NCI-H524 (cell line): ENCODE data around the gene LCP1.
A peak's percentile ranks its signal among the peaks of the same experiment; 100 is the strongest.
"Not testable (repeated sequence)": the region's sequence is repeated elsewhere in the genome, so short reads cannot be mapped to it uniquely, and the experiment has no call there.

Experiments
- DNase-seq, 2 experiments: peaks; one replicate each; lab custom pipeline; 2025; lab: John Stamatoyannopoulos, UW

Gene LCP1

GRCh38 chr13:46181840-46182490 is at the start of gene LCP1:
Gene LCP1, minus strand, starts transcription at chr13:46182177. Its CDS starts 22,515 bp downstream, at chr13:46159662.
- no peak for DNase-seq

DNA sequence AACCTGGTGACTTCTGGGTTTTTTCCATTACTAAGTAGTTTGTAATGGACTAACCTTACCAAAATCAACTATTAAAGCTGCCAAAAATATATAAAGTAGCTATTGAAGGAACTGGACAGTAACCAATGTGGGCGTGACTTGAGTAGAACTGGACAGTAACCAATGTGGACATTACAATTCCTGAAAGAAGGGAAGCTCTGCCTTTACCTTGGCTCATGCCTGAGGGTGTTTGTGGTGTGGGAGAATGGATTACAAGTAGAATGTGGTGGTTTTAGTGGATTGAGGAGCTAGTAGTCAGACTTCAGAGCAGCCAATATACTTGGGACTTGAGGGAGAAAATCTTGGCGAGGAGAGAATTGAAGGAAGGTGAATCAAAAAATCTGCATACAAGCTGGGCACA is 47.3 kb upstream of the LCP1 start:
- no peak for DNase-seq

DNA sequence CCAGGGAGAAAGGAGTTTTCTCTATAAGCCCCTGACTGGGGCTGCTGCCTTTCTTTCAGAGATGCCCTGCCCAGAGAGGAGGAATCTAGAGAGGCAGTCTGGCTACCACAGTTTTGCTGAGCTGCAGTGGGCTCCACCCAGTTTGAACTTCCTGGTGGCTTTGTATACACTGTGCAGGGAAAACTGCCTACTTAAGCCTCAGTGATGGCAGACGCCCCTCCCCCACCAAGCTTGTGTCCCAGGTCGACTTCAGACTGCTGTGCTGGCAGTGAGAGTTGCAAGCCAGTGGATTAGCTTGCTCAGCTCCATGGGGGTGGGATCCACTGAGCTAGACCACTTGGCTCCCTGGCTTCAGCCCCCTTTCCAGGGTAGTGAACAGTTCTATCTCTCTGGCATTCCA is 38.3 kb upstream of the LCP1 start:
- DNase-seq: not testable (repeated sequence)

DNA sequence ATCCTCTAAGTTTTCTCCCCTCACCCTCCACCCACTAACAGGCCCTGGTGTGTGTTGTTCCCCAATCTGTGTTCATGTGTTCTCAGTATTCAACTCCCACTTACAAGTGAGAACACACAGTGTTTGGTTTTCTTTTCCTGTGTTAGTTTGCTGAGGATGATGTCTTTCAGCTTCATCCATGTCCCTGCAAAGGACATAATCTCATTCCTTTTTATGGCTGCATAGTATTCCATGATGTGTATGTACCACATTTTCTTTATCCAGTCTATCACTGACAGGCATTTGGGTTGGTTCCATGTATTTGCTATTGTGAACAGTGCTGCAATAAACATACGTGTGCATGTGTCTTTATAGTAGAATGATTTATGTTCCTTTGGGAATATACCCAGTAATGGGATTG is 32.8 kb upstream of the LCP1 start:
- DNase-seq: not testable (repeated sequence)

- no peak for DNase-seq
Observed at GRCh38 chr13:46213242-46213641, 31.3 kb upstream of the LCP1 start.

DNA sequence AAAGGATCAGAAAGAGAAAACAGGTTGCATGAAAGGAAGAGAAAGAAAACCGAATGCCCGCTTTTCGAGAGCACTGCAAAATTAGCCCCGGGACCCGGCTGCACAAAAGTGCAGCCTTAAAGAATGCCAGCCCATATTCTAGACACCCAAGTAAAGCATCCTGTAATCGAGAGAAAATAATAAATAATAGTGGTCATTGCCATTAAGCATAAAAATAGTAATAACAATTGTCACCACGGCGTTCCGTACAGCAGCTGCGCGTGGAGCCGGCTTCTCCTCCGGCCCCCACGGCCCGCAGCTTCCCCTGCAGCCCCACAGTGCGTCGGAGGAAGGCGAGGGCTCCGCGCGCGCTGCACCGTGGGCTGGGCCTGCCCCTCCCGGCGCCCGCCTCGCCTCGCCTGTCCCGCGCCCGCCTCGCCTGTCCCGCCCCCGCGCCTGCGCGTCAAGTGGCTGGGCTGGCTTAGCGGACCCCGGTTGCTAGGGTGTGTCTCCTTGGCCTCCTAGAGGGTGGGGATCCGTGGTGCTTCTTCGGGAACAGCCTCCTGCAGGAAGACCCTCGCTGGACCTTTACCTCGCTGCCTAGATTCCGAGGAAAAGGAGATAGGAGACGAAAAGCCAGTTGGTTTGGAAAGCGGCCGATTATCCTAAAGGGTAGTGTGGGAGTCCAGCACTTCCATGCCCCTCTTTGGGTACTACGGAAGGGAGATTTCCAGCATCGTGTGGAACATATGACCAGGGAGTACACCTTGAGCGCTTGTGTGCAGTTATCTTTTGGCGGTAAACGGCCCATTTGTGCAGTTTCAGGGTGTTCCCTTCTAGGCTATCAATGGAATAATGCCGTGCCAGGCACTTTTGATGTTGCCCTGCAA is 29.7 kb upstream of the LCP1 start, which contains the start of gene LRRC63:
LRRC63 (plus strand) TSS at position 446 of the 869 bp plus-strand sequence. CDS start 1,107 bp downstream, outside the sequence.
- peak; percentile 64 to 76 for DNase-seq

- DNase-seq: peak in 1 of 2 experiments; percentile 14
Observed at GRCh38 chr13:46211116-46211482, 29.1 kb upstream of the LCP1 start.

GRCh38 chr13:46210362-46211083 is 28.5 kb upstream of the LCP1 start:
- DNase-seq: no peak

- DNase-seq: no peak
Observed at GRCh38 chr13:46207828-46208227, 25.9 kb upstream of the LCP1 start.

DNA sequence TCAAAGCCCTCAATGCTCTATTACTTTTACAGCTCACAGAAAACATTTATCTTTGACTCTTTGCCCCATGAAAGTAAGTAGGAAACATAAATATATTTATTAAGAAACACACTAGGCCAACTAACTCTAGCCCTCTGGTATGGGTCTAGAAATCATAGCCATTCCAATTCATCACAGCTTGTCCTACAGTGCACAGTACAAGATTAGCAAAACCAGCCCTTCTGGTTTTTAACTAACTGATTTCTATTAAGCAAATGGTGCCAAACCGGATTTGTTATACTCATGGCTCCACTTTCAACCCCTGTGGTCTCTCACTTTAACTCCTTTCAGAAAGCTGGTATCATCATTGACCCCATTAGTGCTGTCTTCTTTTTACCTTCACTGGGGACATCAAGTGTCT is 24.2 kb upstream of the LCP1 start:
- DNase-seq: no peak

GRCh38 chr13:46202966-46203365 is 21.0 kb upstream of the LCP1 start:
- no peak for DNase-seq

DNA sequence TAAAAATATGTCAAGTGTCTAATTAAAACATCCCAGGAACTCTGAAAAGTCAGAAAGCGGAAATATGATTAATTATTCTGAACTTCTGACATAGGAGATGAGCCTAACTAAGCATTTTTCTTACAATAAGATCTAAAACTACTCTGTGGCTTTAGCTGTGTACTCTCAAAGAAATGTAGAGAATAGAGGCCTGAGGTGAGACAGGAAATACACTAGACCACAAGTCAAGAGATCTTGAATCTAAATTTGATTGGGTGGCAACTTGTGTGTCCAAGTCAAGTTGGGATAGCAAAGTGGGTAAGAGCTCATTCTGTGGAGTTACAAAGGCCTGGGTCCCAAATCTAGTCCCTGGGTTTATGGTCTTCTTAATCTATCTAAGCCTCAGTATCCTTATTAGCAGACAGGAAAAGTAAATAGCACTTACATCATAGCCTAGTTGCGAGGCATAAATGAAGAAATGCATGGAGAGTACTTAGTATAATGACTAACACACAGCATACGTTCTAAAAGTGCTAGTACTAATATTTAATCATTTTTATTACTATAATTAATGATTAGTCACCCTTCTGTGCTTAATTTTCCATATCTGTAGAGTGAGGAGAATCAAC is 20.3 kb upstream of the LCP1 start:
- no peak for DNase-seq

GRCh38 chr13:46198696-46199193 is 16.8 kb upstream of the LCP1 start:
- no peak for DNase-seq

DNA sequence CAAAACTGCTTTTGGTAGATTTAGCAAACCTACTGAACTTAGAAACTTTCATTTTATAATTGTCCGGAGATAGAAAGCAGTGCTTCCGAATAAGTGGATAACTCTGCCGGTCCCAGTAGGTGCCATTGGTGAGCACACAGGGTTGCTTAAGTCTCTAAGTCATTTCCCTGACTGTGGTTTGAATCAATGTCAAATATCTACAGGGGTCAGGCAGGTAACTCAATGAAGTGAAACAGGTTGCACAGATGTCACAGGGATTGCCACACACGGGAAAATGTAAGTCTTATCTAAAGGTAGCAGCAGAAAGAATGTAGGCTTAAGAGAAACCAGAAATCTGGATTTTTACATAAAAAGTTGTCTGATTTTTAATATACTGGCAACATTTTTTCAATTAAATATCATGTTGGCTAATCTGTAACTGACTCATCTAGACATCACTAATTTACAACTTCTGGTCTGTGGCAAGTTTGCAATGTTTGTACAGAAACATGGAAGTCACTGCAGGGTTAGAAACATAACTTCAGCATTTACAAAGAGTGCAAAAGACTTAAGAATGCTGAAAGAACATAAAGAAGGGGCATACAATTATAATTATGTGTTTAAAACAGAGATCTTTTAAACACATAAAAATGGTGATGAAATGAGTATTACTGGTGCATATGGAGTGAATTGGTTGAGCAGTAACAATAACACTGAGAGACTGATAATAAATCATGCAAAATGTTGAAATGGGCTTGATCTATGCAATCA is 15.5 kb upstream of the LCP1 start:
- DNase-seq: no peak

DNA sequence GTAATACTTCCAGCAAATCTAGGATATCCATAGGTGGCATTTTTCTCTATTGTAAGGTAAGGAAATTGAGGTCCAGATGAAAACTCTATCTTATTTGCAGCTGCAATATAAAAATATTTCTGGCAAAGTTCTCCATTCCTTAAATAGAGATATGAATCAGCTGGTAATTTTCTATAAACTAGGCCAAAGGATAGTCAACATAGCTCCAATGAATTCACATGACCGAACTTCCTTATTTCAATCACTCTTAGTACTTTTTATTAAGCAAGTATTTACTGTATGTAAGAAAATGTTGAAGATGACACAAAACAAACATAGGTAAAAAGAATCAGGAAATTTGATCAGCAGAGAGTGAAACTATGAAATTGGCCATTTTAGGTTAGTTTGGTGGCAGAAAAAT is 13.0 kb upstream of the LCP1 start:
- no peak for DNase-seq

- no peak for DNase-seq
Observed at GRCh38 chr13:46192412-46192811, 10.4 kb upstream of the LCP1 start.

DNA sequence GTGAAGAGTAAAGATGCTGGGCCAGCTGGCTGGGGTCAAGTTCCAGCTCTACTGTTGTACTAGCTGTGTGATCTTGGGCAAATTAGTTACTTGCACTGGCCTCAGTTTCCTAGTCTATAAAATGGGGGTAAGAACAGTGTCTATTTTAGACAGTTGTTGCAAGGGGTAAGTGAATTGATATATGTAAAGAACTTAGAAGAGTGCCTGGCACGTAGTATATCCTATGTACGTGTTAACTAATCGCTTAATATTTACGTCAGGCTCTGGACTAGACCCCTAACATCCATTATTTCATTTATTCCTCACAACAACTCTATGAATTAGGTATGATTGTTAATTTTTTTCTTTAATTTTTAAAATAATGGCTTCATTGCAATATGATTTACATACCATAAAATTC is 3.7 kb upstream of the LCP1 start:
- no peak for DNase-seq

DNA sequence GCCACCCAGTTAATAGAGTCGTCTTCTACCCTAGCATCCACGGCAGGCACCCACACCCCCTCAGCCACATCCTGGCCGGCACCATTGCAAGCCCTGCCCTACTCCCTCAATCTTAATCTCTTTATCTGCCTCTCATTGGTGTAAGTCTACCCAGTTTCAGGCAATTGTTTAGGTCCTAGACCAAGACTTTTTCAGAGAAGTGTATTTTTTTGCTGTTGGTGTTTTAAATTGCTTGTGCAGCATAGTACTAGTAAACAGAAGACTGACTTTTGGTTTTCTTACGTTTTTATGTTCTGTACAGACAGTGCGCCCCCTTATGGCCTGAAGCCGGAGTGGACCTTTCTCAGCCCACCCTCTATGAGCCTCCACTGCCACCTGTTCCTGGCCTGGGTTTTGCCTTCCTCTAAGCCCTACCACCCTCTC is 2.3 kb upstream of the LCP1 start:
- DNase-seq: peak in 1 of 2 experiments; percentile 43

GRCh38 chr13:46183018-46183946 is 1.3 kb upstream of the LCP1 start:
- DNase-seq: no peak

DNA sequence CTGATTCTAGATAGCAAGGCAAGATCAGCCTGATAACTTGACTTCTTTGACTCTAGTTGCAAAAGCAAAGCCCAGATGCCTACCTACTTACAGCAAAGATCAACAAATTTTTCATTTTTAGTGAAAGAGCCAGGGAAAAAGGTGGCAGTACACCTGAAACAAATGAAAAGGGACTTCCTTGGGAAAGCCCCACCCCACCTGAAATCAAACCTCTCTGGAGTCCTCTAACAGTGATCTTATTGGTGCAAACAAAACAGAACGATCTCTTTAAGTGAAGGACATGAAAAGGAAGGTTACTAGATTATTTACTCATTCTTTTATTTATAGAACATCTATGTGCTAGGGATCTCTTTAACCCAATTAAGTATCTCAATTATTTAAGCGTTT is 507 bp upstream of the LCP1 start:
- DNase-seq: no peak
